SIG-M5 treated with dmso at 0.1 percent for 504 hours (cell line): ENCODE results near the gene RPLP2.
A peak's percentile ranks its signal among the peaks of the same experiment; 100 is the strongest.

ENCODE experiments used
- DNase-seq: peaks from one replicate; lab custom pipeline; 2025; ENCODE audit not compliant: unreplicated experiment; lab: John Stamatoyannopoulos, UW

RPLP2 gene

DNA sequence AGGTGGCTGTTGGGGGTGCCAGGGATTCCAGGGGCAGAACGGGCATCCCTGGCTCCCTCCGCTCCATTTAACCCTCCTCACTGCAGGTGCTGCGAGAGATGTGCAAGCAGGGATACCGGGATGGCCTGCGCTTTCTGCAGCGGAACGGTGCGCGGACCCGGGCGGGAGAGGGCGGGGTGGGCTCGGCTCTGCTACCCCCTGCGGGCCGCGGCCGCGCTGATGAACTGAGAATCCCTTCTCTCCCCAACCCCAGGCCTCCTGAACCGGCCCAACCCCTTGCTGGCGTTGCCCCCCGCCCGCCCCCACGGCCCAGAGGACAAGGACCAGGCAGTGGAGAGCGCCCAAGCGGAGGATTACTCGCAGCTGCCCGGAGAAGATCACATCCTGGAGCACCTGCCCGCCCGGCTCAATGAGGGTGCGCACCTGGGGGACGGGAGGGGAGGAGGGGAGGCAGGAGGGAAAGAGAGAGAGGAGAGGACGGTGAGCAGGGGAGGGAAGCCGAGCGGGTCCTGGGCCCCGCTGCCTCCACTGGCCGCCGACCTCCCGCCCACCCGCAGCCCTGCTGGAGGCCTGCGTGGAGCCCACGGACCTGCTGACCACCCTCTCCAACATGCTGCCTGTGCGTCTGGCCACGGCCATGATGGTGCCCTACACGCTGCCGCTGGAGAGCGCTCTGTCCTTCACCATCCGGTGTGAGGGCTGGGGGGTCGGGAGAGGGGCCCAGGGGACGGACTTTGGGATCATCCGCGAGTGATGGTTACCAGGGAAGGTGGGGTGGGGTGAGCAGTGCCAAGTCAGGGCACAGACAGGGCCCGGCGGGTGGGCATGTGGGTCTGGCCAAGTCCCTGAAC is 13.9 kb downstream of the RPLP2 start:
- DNase-seq: no peak

DNA sequence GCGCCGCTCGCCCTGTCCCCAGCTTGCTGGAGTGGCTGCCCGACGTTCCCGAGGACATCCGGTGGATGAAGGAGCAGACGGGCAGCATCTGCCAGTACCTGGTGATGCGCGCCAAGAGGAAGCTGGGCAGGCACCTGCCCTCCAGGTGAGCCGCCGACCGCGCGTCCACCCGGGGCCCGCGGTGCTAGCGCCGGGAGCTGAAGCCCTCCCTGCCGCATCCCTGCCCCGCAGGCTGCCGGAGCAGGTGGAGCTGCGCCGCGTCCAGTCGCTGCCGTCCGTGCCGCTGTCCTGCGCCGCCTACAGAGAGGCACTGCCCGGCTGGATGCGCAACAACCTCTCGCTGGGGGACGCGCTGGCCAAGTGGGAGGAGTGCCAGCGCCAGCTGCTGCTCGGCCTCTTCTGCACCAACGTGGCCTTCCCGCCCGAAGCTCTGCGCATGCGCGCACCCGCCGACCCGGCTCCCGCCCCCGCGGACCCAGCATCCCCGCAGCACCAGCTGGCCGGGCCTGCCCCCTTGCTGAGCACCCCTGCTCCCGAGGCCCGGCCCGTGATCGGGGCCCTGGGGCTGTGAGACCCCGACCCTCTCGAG is 14.6 kb downstream of the RPLP2 start:
- no peak for DNase-seq

DNA sequence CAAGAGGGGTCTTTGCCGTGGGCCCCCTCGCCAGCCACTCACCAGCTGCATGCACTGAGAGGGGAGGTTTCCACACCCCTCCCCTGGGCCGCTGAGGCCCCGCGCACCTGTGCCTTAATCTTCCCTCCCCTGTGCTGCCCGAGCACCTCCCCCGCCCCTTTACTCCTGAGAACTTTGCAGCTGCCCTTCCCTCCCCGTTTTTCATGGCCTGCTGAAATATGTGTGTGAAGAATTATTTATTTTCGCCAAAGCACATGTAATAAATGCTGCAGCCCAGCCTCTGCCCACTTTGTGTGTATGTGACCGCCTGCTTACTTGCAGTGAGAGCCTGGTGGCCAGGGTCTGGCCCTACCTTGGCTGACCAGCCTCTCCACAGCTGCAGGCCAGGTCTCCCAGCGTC is 15.2 kb downstream of the RPLP2 start:
- no peak for DNase-seq

DNA sequence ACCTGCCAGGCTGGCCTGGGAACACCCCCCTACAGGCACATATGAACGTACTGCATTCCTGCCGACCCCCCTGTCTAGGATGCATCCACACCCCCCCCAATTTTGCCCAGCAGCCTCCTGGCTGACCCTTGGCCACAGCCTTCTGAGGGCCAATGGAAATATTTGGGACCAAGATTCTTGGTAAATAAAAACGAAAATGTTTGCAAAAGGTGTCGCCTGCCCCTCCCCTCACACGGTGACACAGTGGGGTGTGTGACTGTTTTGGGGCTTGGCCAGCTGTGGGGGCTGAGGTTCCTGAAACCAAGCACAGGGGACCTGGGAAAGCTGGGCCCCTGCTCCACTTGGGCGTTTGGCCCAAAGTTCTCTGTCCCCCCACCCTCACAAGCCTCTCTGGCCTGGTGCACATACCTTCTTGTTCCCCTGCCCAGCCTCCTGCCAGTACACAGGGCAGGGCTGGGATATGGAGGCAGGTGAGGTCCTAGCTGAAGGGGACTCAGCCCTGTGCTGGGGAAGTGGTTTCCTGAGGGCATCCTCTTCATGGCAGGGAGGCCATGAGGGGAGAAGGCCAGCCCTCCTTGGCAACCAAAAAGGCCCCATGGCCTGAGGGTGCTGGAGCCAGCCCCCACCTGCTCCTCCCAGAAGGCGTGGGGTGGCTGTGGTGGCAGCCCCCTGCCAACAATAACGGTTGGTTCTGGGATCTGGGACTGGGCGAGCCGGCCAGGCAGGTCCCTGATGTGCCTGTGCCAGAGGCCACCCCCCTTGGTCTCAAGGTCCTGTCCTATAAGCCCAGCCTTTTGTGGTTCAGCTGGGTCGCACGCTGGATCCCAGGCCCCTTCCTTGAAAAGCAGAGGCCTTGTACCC is 15.8 kb downstream of the RPLP2 start:
- DNase-seq: no peak

DNA sequence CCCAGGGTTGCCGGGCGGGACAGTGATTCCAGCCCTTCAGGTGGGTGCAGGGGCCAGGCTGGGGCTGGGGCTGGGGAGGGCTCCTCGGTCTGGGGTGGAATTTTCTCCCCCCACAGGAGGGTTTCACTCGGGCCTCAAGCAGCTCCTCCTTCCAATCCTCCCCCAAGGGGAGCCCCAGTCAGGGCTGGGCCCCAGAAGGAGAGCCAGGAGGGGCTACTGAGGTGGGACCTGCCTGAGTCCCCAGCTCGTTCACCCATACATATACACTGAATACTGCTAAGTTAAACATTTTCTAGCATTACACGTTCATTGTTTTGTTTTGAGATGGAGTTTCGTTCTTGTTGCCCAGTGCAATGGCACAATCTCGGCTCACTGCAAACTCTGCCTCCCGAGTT is 16.5 kb downstream of the RPLP2 start:
- no peak for DNase-seq

DNA sequence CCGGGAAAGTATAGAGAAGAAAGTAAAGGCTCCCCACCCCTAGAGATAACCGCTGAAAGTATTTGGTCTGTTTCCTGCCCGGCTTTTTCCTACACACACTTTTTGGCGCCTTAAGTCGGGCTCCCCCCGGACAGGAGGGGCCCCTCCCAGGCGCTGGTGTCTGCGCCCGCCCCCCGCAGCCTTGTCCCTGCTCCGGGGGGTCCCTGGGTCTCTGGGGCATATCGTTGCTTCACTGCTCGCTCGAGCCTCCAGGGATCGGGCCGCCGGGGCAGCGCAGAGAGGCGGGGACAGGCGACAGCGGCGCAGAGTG is 17.0 kb downstream of the RPLP2 start:
- DNase-seq: no peak

DNA sequence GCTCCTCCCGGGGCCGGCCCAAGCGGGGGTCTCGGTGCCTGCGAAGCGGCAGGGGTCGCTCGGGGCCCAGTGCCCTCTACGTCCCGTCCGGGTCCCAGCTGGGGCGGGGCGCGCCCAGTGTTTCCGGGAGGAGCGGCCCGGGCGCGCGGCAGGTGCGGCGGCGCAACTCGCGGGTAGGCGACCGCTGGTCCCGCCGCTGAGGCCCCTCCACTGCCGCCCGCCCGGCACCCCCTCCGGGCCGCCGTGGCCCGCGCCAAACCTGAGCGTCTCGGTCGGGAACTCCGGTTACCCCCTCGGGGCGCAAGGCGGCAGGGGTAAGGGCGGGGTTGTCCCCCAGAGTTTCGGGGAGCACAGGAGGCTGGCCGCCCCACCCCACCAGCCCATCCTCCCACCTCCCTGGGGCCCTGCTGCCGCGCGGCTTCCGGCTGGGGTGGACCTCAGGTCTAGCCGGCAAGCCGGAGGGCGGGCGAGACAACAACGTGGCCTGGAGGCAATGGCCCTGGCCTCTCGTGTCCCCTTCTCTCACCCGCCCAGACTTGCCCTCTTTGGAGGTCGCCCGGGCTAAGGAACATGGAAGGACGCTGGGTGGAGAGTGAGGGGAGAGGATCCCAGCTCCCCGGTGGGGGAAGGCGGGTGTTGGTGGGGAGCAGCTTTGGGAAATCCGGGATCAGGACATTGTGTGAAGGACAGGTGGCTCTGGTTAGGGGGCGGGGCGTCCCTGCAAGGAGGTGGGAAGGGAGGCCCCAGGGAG is 17.6 kb downstream of the RPLP2 start:
- no peak for DNase-seq

DNA sequence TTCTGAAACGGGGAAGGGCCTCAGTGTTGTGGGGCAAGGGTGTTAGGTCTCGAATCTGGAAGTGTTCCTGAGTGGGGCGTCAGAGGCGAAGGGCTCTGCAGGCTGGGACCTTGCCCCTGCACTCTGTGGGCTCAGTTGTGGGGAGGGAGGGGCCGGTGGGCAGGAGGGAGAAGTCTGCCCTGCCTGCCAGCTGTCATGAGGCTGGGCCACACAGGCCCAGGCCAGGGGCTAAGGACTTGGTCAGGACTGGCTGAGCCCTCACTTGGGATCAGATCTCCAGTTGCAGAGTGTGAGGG is 18.1 kb downstream of the RPLP2 start, which contains the start of gene CRACR2B:
Gene CRACR2B, plus strand, starts transcription at position 23 of the 296 bp plus-strand sequence. CDS start 689 bp downstream, outside the sequence.
- no peak for DNase-seq

DNA sequence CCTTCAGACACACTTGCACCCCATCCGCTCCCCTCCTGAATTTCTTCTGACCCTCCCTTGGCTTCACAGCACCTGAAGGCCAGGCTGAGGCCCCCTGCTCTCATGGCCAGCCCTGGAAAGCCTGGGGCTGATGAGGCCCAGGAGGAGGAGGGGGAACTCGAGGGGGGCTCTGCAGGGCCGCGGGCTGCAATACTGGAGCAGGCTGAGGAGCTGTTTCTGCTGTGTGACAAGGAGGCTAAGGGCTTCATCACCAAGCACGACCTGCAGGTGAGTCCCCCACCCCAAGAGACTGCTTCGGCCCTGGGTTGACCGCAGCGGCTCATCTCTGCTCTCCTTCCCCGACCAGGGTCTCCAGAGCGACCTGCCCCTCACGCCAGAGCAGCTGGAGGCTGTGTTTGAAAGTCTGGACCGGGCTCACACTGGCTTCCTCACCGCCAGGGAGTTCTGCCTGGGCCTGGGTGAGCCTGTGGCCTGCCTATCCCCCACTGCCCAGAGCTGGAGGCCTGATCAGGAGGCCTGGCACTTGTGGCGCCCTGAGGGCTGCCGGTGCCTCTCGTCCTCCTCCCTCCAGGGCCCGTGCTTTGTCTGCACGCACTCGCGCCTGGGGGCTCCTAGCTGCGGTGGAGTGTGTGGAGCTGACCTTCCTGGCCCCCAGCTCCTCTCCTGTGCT is 18.9 kb downstream of the RPLP2 start:
- DNase-seq: no peak

DNA sequence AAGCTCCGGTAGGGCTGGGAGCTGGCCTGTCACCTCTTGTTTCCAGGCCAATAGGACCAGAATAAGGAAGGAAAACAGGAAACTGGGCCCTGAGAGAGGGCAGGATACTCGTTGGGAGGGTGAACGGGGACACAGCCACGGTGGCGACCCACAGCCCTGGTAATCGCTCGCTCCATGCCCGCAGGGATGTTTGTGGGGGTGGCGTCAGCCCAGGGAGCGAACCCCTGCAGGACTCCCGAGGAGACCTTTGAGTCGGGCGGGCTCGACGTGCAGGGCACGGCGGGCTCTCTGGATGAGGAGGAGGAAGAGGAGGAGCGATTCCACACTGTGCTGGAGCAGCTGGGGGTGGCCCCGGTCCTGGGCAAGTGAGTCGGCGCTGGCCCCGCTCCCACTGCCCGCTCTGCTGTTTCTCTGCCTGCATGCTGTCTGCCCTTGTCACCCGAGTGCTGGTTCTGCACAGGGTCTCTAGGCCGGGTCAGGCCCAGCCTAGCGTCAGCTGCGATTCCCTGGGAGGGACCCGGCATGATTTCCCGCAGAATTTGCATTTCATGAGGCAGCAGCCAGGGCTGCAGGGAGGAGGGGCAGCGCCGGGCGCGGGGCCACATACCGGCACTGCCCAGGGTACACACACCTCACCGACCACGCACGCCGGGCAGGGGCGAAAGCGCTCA is 19.5 kb downstream of the RPLP2 start:
- DNase-seq: no peak

DNA sequence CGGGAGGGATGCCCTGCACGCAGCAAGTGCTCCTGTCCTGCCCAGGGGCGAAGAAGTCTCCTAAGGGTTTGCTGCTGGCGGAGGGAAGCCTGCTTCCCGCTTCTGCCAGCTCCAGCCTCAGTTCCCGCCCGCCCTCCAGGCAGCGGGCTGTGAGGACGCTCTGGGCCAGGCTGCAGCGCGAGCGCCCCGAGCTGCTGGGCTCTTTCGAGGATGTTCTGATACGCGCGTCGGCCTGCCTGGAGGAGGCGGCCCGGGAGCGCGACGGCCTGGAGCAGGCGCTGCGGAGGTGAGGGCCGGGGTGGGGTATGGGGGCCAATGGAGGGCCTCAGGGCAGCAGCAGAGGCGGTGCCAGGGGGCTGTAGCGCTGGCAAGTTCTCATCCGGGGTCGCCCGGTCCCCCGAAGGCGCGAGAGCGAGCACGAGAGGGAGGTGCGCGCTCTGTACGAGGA is 20.1 kb downstream of the RPLP2 start:
- DNase-seq: no peak

DNA sequence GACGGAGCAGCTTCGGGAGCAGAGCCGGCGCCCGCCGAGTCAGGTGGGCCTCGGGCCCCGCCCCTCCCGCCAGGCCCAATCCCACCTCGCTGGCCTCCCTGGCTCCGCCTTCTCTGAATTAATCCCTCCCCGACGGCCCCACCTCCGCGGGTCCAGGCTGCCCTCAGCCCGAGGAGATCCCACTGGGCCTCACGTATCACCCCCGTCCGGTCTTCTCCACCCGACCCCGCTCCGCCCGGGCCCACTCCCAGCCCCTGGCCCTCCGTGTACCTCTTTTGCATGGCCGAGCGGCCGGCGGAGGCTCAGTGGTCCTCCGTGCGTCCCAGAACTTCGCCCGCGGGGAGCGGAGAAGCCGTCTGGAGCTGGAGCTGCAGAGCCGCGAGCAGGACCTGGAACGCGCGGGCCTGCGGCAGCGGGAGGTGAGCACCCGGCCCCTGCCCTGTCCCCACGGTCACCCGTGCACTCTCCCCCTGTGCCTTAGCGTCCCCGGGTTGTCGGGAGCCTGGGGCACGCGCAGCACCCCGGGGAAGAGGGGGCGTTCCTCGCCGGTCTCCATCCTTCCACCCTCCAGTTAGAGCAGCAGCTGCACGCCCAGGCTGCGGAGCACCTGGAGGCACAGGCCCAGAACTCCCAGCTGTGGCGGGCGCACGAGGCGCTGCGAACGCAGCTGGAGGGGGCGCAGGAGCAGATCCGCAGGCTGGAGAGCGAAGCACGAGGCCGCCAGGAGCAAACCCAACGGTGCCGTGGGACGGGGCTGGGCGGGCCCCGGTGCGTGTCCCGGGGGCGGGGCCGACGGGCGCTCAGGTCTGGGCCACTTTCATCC is 20.7 kb downstream of the RPLP2 start:
- peak; percentile 36 for DNase-seq

DNA sequence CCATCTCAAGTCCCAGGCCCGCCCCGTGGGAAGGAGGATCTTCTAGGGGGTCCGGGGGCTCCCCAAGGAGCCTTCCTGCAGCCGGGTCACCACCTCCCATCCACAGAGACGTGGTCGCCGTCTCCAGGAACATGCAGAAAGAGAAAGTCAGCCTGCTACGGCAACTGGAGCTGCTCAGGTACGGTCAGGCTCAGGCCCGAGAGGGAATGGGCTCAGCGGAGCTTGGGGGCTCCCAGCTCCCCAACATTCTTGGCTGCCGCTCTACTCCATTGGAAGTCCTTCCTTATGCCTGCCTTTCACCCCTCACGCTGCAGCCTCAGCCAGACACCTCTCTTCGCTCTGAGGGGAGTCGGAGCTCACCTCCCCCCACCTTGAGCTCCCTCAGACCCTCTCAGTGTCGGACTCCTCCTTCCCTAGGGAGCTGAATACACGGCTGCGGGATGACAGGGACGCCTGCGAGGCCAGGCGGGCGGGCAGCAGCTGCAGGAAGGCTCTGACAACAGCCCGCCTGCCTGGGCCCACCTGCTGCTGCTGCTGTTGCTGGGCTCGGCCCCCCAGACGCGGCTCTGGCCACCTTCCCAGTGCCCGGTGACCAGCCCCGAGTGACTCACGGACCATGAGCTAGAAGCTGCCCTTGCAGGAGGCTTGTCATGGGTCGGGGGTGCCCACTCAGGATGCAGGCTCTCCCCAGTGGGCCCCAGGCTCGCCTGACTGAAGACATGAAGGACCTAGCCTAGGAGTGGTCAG is 21.5 kb downstream of the RPLP2 start:
- no peak for DNase-seq

DNA sequence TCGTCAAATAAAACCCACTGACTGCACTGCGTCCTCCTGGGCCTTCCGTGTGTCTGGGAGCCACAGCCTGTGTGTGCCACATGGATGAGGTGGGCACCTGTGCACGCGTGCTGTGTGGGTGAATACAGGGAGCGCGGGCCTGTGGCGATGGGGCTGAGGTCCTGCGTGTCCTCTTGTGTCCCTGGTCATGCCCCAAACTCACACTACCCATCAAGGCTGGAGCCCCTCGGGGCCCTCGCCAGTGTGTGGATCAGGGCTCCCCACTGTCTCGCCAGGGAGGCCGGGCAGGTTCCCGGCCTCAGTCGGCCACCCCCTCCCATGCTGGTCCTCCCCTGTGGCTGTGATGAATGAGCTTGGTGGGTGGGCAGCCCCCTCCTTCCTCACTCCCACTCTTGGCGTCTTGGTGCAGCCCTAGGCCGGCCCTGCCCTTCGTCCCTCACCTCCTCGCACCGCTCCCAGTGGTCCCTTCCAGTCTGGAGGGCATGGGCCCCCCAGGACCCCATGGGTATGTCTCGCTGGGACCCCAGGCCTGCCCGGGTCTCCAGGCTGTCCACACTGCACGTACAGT is 22.3 kb downstream of the RPLP2 start:
- no peak for DNase-seq

DNA sequence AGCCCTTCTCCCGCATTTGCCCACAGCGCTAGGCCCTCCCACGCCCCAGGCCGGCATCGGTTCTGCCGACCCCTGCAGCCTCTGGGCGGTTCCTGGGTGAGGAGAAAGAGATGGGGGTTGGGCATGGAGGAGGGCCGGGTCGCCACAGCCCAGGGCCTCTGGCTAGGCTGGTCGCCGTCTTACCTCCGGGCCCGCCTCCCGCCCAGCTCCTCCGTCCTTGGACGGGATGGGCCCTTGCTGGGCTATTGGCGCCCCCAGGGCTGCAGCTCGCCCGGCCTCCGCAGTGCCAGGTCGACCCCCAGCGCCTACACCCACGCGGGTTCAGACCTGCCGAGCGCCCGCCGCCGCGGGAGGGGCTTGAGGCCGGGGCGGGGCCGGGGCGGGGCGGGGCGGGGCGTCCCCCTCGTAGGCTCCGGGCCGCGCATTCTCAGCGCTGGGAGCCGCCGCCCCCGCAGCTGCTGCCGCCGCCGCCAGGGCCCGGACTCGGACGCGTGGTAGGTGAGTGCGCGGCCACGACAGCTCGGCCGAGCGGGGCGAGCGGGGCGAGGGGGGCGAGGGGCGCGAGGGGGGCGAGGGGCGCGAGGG is 22.9 kb downstream of the RPLP2 start, which contains the start of gene CD151:
Gene CD151, plus strand, starts transcription at position 424 of the 585 bp plus-strand sequence. CDS start 3,118 bp downstream, outside the sequence.
- peak; percentile 38 for DNase-seq

DNA sequence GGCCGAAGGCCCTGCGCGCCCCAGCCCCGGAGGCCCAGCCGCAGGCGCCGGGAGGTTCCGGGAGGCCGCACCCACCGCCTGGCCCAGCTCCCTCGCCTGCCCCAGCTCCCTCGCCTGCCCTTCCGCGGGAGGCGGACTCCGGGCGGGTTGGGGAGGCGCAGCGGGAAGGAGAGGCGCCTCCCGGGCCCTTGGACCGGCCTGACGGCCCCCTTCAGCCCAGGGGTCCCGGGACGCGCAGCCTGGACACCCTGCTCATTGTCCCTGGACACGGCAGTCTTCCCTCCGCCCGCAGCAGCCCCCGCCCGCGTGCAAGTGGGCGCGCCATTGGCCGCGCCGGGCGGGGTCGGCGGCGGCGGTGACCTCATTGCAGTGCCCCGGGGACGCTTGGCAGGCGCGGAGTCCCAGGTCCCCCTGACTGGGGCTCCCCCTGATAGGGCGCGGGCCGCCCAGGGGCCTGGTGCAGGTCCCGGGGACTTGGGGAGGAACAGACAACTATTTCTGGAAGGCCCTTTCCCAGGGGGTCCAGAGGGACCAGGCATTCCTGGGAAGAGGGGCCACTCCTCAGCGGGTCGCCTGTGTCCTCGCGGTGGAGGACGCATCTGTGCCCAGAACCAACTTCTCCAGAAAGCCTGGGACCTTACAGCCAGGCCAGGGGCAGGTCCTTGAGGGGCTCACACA is 23.5 kb downstream of the RPLP2 start:
- no peak for DNase-seq

DNA sequence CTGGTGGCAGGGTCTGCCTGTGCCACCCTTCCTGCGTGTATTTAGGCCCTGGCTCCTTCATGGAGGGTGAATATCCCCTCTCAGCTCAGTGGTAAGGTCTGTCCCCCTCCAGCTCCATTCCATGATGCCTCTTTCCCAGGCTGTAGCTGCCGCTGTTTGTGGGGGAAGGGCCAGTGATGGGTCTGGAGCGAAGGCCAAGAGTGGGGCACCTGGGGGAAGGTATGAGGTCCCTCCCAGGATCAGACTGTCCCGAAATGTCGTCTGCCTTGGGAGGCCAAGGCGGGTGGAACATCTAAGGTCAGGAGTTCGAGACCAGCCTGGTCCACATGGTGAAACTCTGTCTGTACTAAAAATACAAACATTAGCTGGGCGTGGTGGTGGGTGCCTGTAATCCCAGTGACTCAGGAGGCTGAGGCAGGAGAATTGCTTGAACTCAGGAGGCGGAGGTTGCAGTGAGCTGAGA is 24.1 kb downstream of the RPLP2 start:
- DNase-seq: no peak
